ENCODE results near the gene RBM7. TPM values are rescaled to one million over a fixed set of nuclear protein-coding genes. Genes with fewer than 3 reads are reported as not detected.

Gene RBM7
- polyA plus RNA-seq, 1 donor (not counting 4 experiments of a cell fraction or from before 2014, with no cell fraction given), result 38.2 TPM

DNA sequence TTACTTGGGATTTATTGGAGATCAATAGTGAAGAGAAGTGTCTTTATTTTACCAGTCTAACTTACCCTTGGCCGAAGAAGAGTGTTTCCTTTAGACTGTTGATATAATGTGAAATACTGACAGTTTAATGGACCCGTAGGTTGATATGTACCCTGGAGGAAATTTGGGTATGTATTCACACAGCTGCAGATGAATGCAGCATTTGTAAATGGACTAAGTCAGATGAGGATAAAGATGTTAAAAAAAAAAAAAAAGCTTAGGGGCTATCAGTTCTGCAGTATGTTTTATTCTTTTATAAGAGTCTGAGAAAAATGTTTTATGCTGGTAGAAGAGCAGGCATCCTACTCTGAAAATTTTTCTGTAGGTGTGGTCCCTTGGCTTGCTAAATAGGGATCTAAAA, 41.5 kb downstream of the RBM7 start:
- FAIRE-seq, result no peak
- Histone ChIP-seq H3K27me3 (ENCODE audit: control insufficient read depth, extremely low read depth, insufficient read depth, low read length) (no peaks in the 10 kb centered on the region), H3K9ac (ENCODE audit: control insufficient read depth, extremely low read depth, insufficient read depth, low read length) (no peak overlapping the region), H3K4me1 (ENCODE audit: control insufficient read depth, extremely low read depth, insufficient read depth, low read length) (peaks cover 20% of the 10 kb centered on the region), H4K20me1 (ENCODE audit: control insufficient read depth, extremely low read depth, insufficient read depth, low read length) (no peaks in the 10 kb centered on the region), H3K9me3 (ENCODE audit: control insufficient read depth, low read depth, low read length) (no peaks in the 10 kb centered on the region), H3K79me2 (ENCODE audit: control insufficient read depth, insufficient read depth, low read length) (peaks cover 73% of the 10 kb centered on the region), H3K36me3 (ENCODE audit: control insufficient read depth in 2 of 2, extremely low read depth in 1 of 2, insufficient read depth in 2 of 2, low read length in 2 of 2) (peaks cover 11 to 17% of the 10 kb centered on the region in 2 experiments), H3K4me2 (ENCODE audit: control insufficient read depth, extremely low read depth, insufficient read depth, low read depth, low read length) (no peak overlapping the region), H3K4me3 (ENCODE audit: control insufficient read depth in 2 of 3, extremely low read depth in 1 of 3, insufficient read depth in 2 of 3, low read depth in 1 of 3, low read length in 3 of 3) (no peak overlapping the region), H2AFZ (ENCODE audit: control insufficient read depth, low read length) (no peak overlapping the region), H3K27ac (ENCODE audit: control insufficient read depth, insufficient read depth, low read length) (no peak overlapping the region), H3K9me1 (ENCODE audit: control insufficient read depth, extremely low read depth, insufficient read depth, low read length) (no peaks in the 10 kb centered on the region)
- no peak for DNase-seq (ENCODE audit: low read depth, low spot score)
- no peak for TF ChIP-seq EZH2 (IDR thresholded peaks at IDR 0.05; ENCODE audit: low read length)
- TF ChIP-seq, protein P1, sequence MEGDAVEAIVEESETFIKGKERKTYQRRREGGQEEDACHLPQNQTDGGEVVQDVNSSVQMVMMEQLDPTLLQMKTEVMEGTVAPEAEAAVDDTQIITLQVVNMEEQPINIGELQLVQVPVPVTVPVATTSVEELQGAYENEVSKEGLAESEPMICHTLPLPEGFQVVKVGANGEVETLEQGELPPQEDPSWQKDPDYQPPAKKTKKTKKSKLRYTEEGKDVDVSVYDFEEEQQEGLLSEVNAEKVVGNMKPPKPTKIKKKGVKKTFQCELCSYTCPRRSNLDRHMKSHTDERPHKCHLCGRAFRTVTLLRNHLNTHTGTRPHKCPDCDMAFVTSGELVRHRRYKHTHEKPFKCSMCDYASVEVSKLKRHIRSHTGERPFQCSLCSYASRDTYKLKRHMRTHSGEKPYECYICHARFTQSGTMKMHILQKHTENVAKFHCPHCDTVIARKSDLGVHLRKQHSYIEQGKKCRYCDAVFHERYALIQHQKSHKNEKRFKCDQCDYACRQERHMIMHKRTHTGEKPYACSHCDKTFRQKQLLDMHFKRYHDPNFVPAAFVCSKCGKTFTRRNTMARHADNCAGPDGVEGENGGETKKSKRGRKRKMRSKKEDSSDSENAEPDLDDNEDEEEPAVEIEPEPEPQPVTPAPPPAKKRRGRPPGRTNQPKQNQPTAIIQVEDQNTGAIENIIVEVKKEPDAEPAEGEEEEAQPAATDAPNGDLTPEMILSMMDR (optimal IDR thresholded peaks at IDR 0.05 in 1 of 3, IDR thresholded peaks at IDR 0.05 in 1 of 3, conservative IDR thresholded peaks at IDR 0.05 in 1 of 3; ENCODE audit: extremely low read depth in 1 of 3, insufficient read depth in 2 of 3, low read length in 3 of 3), result no peak
- dilution Hi-C loops (cut with MboI; ENCODE audit: extremely low pct_ligation_motif_present, low sequenced_read_pairs), result no loop called here

- Histone ChIP-seq H3K9ac (ENCODE audit: control insufficient read depth, extremely low read depth, insufficient read depth, low read length) (no peak overlapping the region), H2AFZ (ENCODE audit: control insufficient read depth, low read length) (no peak overlapping the region), H3K4me3 (ENCODE audit: control insufficient read depth in 2 of 3, extremely low read depth in 1 of 3, insufficient read depth in 2 of 3, low read depth in 1 of 3, low read length in 3 of 3) (no peak overlapping the region), H3K4me1 (ENCODE audit: control insufficient read depth, extremely low read depth, insufficient read depth, low read length) (peaks cover 20% of the 10 kb centered on the region), H3K9me3 (ENCODE audit: control insufficient read depth, low read depth, low read length) (no peaks in the 10 kb centered on the region), H3K27me3 (ENCODE audit: control insufficient read depth, extremely low read depth, insufficient read depth, low read length) (no peaks in the 10 kb centered on the region), H3K27ac (ENCODE audit: control insufficient read depth, insufficient read depth, low read length) (no peak overlapping the region), H3K79me2 (ENCODE audit: control insufficient read depth, insufficient read depth, low read length) (peaks cover 75% of the 10 kb centered on the region), H3K4me2 (ENCODE audit: control insufficient read depth, extremely low read depth, insufficient read depth, low read depth, low read length) (no peak overlapping the region), H3K9me1 (ENCODE audit: control insufficient read depth, extremely low read depth, insufficient read depth, low read length) (no peaks in the 10 kb centered on the region), H4K20me1 (ENCODE audit: control insufficient read depth, extremely low read depth, insufficient read depth, low read length) (no peaks in the 10 kb centered on the region), H3K36me3 (ENCODE audit: control insufficient read depth in 2 of 2, extremely low read depth in 1 of 2, insufficient read depth in 2 of 2, low read length in 2 of 2) (peaks cover 11 to 17% of the 10 kb centered on the region in 2 experiments)
- TF ChIP-seq, protein P1 (optimal IDR thresholded peaks at IDR 0.05 in 1 of 3, IDR thresholded peaks at IDR 0.05 in 1 of 3, conservative IDR thresholded peaks at IDR 0.05 in 1 of 3; ENCODE audit: extremely low read depth in 1 of 3, insufficient read depth in 2 of 3, low read length in 3 of 3), result no peak
- no peak for TF ChIP-seq EZH2 (IDR thresholded peaks at IDR 0.05; ENCODE audit: low read length)
- DNase-seq (ENCODE audit: low read depth, low spot score) (no peak), FAIRE-seq (no peak)
- dilution Hi-C loops (cut with MboI; ENCODE audit: extremely low pct_ligation_motif_present, low sequenced_read_pairs), result no loop called here
Measured at GRCh38 chr11:114442536-114442935, 42.1 kb downstream of the RBM7 start.
